GM18907 (cell line): Measurements from ENCODE around the gene PIRT.

Experiments
- ATAC-seq: cut with Tn5 transposase; IDR thresholded peaks from one replicate; pipeline ENCODE4 v1.9.1; 2021; ENCODE audit warnings: mild to moderate bottlenecking, moderate library complexity; ENCODE audit not compliant: unreplicated experiment

The PIRT gene

GRCh38 chr17:10821770-10822169 is 16.1 kb downstream of the PIRT start:
- ATAC-seq, result no peak

- no peak for ATAC-seq
Observed at GRCh38 chr17:10821054-10821453, 16.8 kb downstream of the PIRT start.

- ATAC-seq, result no peak
Observed at GRCh38 chr17:10815319-10815718, 22.6 kb downstream of the PIRT start.

- no peak for ATAC-seq
Observed at GRCh38 chr17:10814075-10814474, 23.8 kb downstream of the PIRT start.

- no peak for ATAC-seq
Observed at GRCh38 chr17:10812674-10813073, 25.2 kb downstream of the PIRT start.

- ATAC-seq, result no peak
Observed at GRCh38 chr17:10809605-10810004, 28.3 kb downstream of the PIRT start.

- ATAC-seq, result no peak
Observed at GRCh38 chr17:10807704-10808128, 30.2 kb downstream of the PIRT start.

- no peak for ATAC-seq
Observed at GRCh38 chr17:10806545-10807262, 31.2 kb downstream of the PIRT start.

- no peak for ATAC-seq
Observed at GRCh38 chr17:10805911-10806310, 32.0 kb downstream of the PIRT start.

- no peak for ATAC-seq
Observed at GRCh38 chr17:10804546-10804945, 33.3 kb downstream of the PIRT start.

- no peak for ATAC-seq
Observed at GRCh38 chr17:10803830-10804475, 33.9 kb downstream of the PIRT start, which contains the start of gene TMEM238L. Gene TMEM238L, minus strand, starts transcription at chr17:10804099. Its CDS starts 136 bp downstream, at chr17:10803963.

- no peak for ATAC-seq
Observed at GRCh38 chr17:10803350-10803749, 34.5 kb downstream of the PIRT start.

- no peak for ATAC-seq
Observed at GRCh38 chr17:10802496-10803284, 35.2 kb downstream of the PIRT start.

GRCh38 chr17:10799407-10799806 is 38.5 kb downstream of the PIRT start:
- no peak for ATAC-seq

- no peak for ATAC-seq
Observed at GRCh38 chr17:10798910-10799309, 39.0 kb downstream of the PIRT start.

GRCh38 chr17:10798332-10798749 is 39.5 kb downstream of the PIRT start:
- ATAC-seq, result no peak

GRCh38 chr17:10797476-10798328 is 40.2 kb downstream of the PIRT start:
- no peak for ATAC-seq

GRCh38 chr17:10793816-10794215 is 44.1 kb downstream of the PIRT start:
- no peak for ATAC-seq

GRCh38 chr17:10793256-10793655 is 44.6 kb downstream of the PIRT start:
- ATAC-seq, result no peak

GRCh38 chr17:10792151-10792550 is 45.7 kb downstream of the PIRT start:
- no peak for ATAC-seq
